Measurements from ENCODE around the gene ZNF595. TPM values are rescaled to one million over a fixed set of nuclear protein-coding genes. Genes with fewer than 3 reads are reported as not detected.

ZNF595 gene
- total and polyA plus RNA-seq, 3 donors from 2014 or later = 7.8 to 80.7 (median 50.5) TPM

GRCh38 chr4:107083-107443 is 53.9 kb downstream of the ZNF595 start:
- TF ChIP-seq CTCF (IDR thresholded peaks at IDR 0.05) = no peak
- TF ChIP-seq POLR2A (IDR thresholded peaks at IDR 0.05) = no peak
- Histone ChIP-seq H3K36me3 (ENCODE audit: low read depth, missing control alignments) (no peaks in the 10 kb centered on the region), H3K4me1 (peaks cover 3% of the 10 kb centered on the region), H3K4me3 (peak overlapping the region; percentile 29 to 38), H3K9me3 (no peaks in the 10 kb centered on the region), H3K27ac (no peak overlapping the region), H3K27me3 (no peaks in the 10 kb centered on the region)
- WGBS, 2 donors = 15 to 22% methylated on average over 17 to 24 of the region's 33 CpGs
- DNase-seq = no peak
- intact Hi-C loops (cut with DNase I; ENCODE audit: low total_unique reads) = no loop called here

- Histone ChIP-seq H3K4me3 (peak overlapping the region; percentile 29 to 38), H3K27me3 (no peaks in the 10 kb centered on the region), H3K4me1 (peaks cover 3% of the 10 kb centered on the region), H3K36me3 (ENCODE audit: low read depth, missing control alignments) (no peaks in the 10 kb centered on the region), H3K9me3 (no peaks in the 10 kb centered on the region), H3K27ac (no peak overlapping the region)
- 5 to 7% methylated on average over 28 to 74 of the region's 91 CpGs for WGBS, 2 donors
- DNase-seq = no peak
- intact Hi-C loops (cut with DNase I; ENCODE audit: low total_unique reads) = no loop called here
- no peak for TF ChIP-seq POLR2A (IDR thresholded peaks at IDR 0.05)
- no peak for TF ChIP-seq CTCF (IDR thresholded peaks at IDR 0.05)
Observed at GRCh38 chr4:107444-108429, 54.6 kb downstream of the ZNF595 start.

GRCh38 chr4:112771-113170 is 59.6 kb downstream of the ZNF595 start:
- Histone ChIP-seq H3K4me1 (peaks cover 3% of the 10 kb centered on the region), H3K27ac (no peak overlapping the region), H3K36me3 (ENCODE audit: low read depth, missing control alignments) (no peaks in the 10 kb centered on the region), H3K4me3 (no peak overlapping the region), H3K9me3 (no peaks in the 10 kb centered on the region), H3K27me3 (no peaks in the 10 kb centered on the region)
- 76 to 92% methylated on average over 1 of the region's 1 CpG for WGBS, 2 donors
- no peak for DNase-seq
- intact Hi-C loops (cut with DNase I; ENCODE audit: low total_unique reads) = no loop called here
- TF ChIP-seq CTCF (IDR thresholded peaks at IDR 0.05) = no peak

GRCh38 chr4:113732-114131 is 60.6 kb downstream of the ZNF595 start:
- no peak overlapping the region for H3K4me3 ChIP-seq
- WGBS, 2 donors = 81 to 93% methylated on average over 2 of the region's 2 CpGs
- no peaks in the 10 kb centered on the region for H3K9me3 ChIP-seq
- TF ChIP-seq CTCF (IDR thresholded peaks at IDR 0.05) (no peak), POLR2A (IDR thresholded peaks at IDR 0.05) (no peak)
- H3K36me3 ChIP-seq (ENCODE audit: low read depth, missing control alignments) = no peaks in the 10 kb centered on the region
- DNase-seq = no peak
- H3K27me3 ChIP-seq = no peaks in the 10 kb centered on the region
- H3K27ac ChIP-seq = no peak overlapping the region
- intact Hi-C loops (cut with DNase I; ENCODE audit: low total_unique reads) = no loop called here
- H3K4me1 ChIP-seq = no peaks in the 10 kb centered on the region

GRCh38 chr4:114149-114548 is 61.0 kb downstream of the ZNF595 start:
- Histone ChIP-seq H3K4me1 (no peaks in the 10 kb centered on the region), H3K9me3 (no peaks in the 10 kb centered on the region), H3K27me3 (no peaks in the 10 kb centered on the region), H3K36me3 (ENCODE audit: low read depth, missing control alignments) (no peaks in the 10 kb centered on the region), H3K27ac (no peak overlapping the region), H3K4me3 (no peak overlapping the region)
- no peak for DNase-seq
- TF ChIP-seq POLR2A (IDR thresholded peaks at IDR 0.05) = no peak
- TF ChIP-seq CTCF (IDR thresholded peaks at IDR 0.05) = no peak
- intact Hi-C loops (cut with DNase I; ENCODE audit: low total_unique reads) = no loop called here

Data from testis (tissue), 3 donors.